HG02885 (cell line): Measurements from ENCODE around the gene PEA15.

Experiments
- ATAC-seq: cut with Tn5 transposase; IDR thresholded peaks from one replicate; pipeline ENCODE4 v1.9.1; 2021; ENCODE audit warnings: mild to moderate bottlenecking; ENCODE audit not compliant: unreplicated experiment, poor library complexity

PEA15 gene

GRCh38 chr1:160205242-160206035 lies at the start of gene PEA15:
PEA15 (plus strand) TSS chr1:160205384; CDS start chr1:160211545, 6,161 bp downstream.
- peak; percentile 64 for ATAC-seq

- no peak for ATAC-seq
Observed at GRCh38 chr1:160156361-160156760, 48.8 kb upstream of the PEA15 start.

- ATAC-seq, result no peak
Observed at GRCh38 chr1:160157174-160157573, 48.0 kb upstream of the PEA15 start.

- no peak for ATAC-seq
Observed at GRCh38 chr1:160158031-160158430, 47.2 kb upstream of the PEA15 start.

- no peak for ATAC-seq
Observed at GRCh38 chr1:160158534-160158933, 46.6 kb upstream of the PEA15 start.

GRCh38 chr1:160159846-160160245 lies 45.3 kb upstream of the PEA15 start:
- no peak for ATAC-seq

GRCh38 chr1:160161965-160162705 lies 43.0 kb upstream of the PEA15 start:
- peak; percentile 39 for ATAC-seq

- no peak for ATAC-seq
Observed at GRCh38 chr1:160162931-160163330, 42.3 kb upstream of the PEA15 start.

- ATAC-seq, result no peak
Observed at GRCh38 chr1:160163615-160164014, 41.6 kb upstream of the PEA15 start.

GRCh38 chr1:160164121-160164520 lies 41.1 kb upstream of the PEA15 start:
- no peak for ATAC-seq

GRCh38 chr1:160166166-160166868 lies 38.9 kb upstream of the PEA15 start:
- ATAC-seq, result no peak

GRCh38 chr1:160167056-160167455 lies 38.1 kb upstream of the PEA15 start:
- ATAC-seq, result no peak

GRCh38 chr1:160167580-160167979 lies 37.6 kb upstream of the PEA15 start:
- ATAC-seq, result no peak

GRCh38 chr1:160168016-160168415 lies 37.2 kb upstream of the PEA15 start:
- no peak for ATAC-seq

GRCh38 chr1:160168609-160169369 lies 36.4 kb upstream of the PEA15 start:
- no peak for ATAC-seq

GRCh38 chr1:160169553-160170399 lies 35.4 kb upstream of the PEA15 start:
- peak; percentile 58 for ATAC-seq

- ATAC-seq, result no peak
Observed at GRCh38 chr1:160171354-160171753, 33.8 kb upstream of the PEA15 start.

- ATAC-seq, result no peak
Observed at GRCh38 chr1:160171980-160172379, 33.2 kb upstream of the PEA15 start.

GRCh38 chr1:160177231-160177630 lies 28.0 kb upstream of the PEA15 start:
- ATAC-seq, result no peak
